ENCODE results near the gene SMYD3. TPM values are rescaled to one million over a fixed set of nuclear protein-coding genes. Genes with fewer than 3 reads are reported as not detected.

SMYD3 gene
- total and polyA plus RNA-seq, 2 donors (not counting 3 experiments of a cell fraction or from before 2014, with no cell fraction given): 16.0 to 32.1 TPM

- H3K9me1 ChIP-seq (replicated peaks; ENCODE audit: control insufficient read depth, extremely low read depth, insufficient read depth, low read length): no peaks in the 10 kb centered on the region
- FAIRE-seq (no peak), DNase-seq (ENCODE audit: low read depth, low spot score) (no peak)
- H3K9ac ChIP-seq (replicated peaks; ENCODE audit: extremely low read depth, insufficient read depth, low read length): no peak overlapping the region
- H3K27me3 ChIP-seq (ENCODE audit: control insufficient read depth in 2 of 2, insufficient read depth in 2 of 2, low read length in 2 of 2): no peaks in the 10 kb centered on the region
- BruUV-seq (replicated peaks): no TSS peak
- H3K4me1 ChIP-seq (ENCODE audit: control insufficient read depth, extremely low read depth, insufficient read depth, low read length): no peaks in the 10 kb centered on the region
- no peak overlapping the region for H2AFZ ChIP-seq (ENCODE audit: low read depth, low read length)
- TF ChIP-seq, protein P1, sequence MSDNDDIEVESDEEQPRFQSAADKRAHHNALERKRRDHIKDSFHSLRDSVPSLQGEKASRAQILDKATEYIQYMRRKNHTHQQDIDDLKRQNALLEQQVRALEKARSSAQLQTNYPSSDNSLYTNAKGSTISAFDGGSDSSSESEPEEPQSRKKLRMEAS (IDR thresholded peaks at IDR 0.05; ENCODE audit: insufficient read depth, insufficient read length): no peak
- TF ChIP-seq JUN (IDR thresholded peaks at IDR 0.05; ENCODE audit: borderline replicate concordance, insufficient read depth, insufficient read length, low read depth): no peak
- TF ChIP-seq EZH2 (IDR thresholded peaks at IDR 0.05; ENCODE audit: borderline replicate concordance, low read depth, low read length, severe bottlenecking): no peak
- no peak for TF ChIP-seq POLR2A (IDR thresholded peaks at IDR 0.05; ENCODE audit: low read depth, low read length)
- TF ChIP-seq, protein P2, sequence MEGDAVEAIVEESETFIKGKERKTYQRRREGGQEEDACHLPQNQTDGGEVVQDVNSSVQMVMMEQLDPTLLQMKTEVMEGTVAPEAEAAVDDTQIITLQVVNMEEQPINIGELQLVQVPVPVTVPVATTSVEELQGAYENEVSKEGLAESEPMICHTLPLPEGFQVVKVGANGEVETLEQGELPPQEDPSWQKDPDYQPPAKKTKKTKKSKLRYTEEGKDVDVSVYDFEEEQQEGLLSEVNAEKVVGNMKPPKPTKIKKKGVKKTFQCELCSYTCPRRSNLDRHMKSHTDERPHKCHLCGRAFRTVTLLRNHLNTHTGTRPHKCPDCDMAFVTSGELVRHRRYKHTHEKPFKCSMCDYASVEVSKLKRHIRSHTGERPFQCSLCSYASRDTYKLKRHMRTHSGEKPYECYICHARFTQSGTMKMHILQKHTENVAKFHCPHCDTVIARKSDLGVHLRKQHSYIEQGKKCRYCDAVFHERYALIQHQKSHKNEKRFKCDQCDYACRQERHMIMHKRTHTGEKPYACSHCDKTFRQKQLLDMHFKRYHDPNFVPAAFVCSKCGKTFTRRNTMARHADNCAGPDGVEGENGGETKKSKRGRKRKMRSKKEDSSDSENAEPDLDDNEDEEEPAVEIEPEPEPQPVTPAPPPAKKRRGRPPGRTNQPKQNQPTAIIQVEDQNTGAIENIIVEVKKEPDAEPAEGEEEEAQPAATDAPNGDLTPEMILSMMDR (IDR thresholded peaks at IDR 0.05; ENCODE audit: extremely low read depth in 1 of 2, insufficient read depth in 1 of 2, low read depth in 1 of 2, low read length in 2 of 2): no peak
- no peak for TF ChIP-seq MYC (IDR thresholded peaks at IDR 0.05; ENCODE audit: low read depth, low read length)
- H3K27ac ChIP-seq (ENCODE audit: insufficient read depth, low read depth, low read length): no peak overlapping the region
- no peaks in the 10 kb centered on the region for H3K36me3 ChIP-seq (ENCODE audit: control insufficient read depth in 2 of 2, extremely low read depth in 1 of 2, insufficient read depth in 2 of 2, low read length in 2 of 2)
- H4K20me1 ChIP-seq (replicated peaks; ENCODE audit: control insufficient read depth, extremely low read depth, insufficient read depth, low read length): no peaks in the 10 kb centered on the region
- no peak overlapping the region for H3K4me3 ChIP-seq (replicated peaks in 1 of 3; ENCODE audit: insufficient read depth in 1 of 3, low read depth in 1 of 3, low read length in 3 of 3)
- H3K4me2 ChIP-seq (ENCODE audit: insufficient read depth, low read length): no peak overlapping the region
- dilution Hi-C loops (cut with MboI; ENCODE audit: extremely low pct_ligation_motif_present, low sequenced_read_pairs) (no loop called here), intact Hi-C loops (cut with micrococcal nuclease) (no loop called here)
- H3K79me2 ChIP-seq (ENCODE audit: control insufficient read depth, insufficient read depth, low read length): no peaks in the 10 kb centered on the region
- POLR2A ChIA-PET: no interaction called here
- no peaks in the 10 kb centered on the region for H3K9me3 ChIP-seq (replicated peaks; ENCODE audit: control insufficient read depth, insufficient read depth, low read length)
- CTCF ChIA-PET: interaction anchor here (0.7 to 1.1 kb wide), 3 partner anchors 10 to 176 kb away, joined by 3 to 4 read pairs (median 3); no protein-coding TSS in a partner anchor
Observed at GRCh38 chr1:246271516-246271915, 235.6 kb downstream of the SMYD3 start.

DNA sequence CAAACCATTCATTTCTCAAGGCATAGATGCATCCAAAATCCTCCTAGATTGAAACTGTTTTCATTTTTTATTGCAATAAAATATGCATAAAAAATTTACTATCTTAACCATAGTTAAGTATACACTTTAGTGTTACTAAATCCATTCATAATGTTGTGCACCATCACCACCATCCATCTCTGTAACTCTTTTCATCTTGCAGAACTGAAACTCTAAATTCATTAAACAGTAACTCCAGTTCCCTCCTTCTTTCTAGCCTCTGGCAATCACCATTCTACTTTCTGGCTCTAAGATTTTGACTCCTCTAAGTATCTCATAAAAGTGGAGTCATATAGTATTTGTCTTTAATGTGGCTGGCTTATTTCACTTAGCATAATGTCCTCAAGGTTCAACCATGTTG is 236.8 kb downstream of the SMYD3 start:
- no TSS peak for BruUV-seq (replicated peaks)
- ChIA-PET POLR2A (no interaction called here), CTCF (no interaction called here)
- H3K4me3 ChIP-seq (replicated peaks in 1 of 3; ENCODE audit: insufficient read depth in 1 of 3, low read depth in 1 of 3, low read length in 3 of 3): no peak overlapping the region
- TF ChIP-seq POLR2AphosphoS5 (IDR thresholded peaks at IDR 0.05; ENCODE audit: insufficient read depth, low read depth, low read length) (no peak), MYC (IDR thresholded peaks at IDR 0.05; ENCODE audit: low read depth, low read length) (no peak), POLR2A (IDR thresholded peaks at IDR 0.05; ENCODE audit: low read depth, low read length) (no peak), JUN (IDR thresholded peaks at IDR 0.05; ENCODE audit: borderline replicate concordance, insufficient read depth, insufficient read length, low read depth) (no peak), FOS (IDR thresholded peaks at IDR 0.05; ENCODE audit: borderline replicate concordance, insufficient read depth, low read length) (no peak), GATA2 (IDR thresholded peaks at IDR 0.05; ENCODE audit: insufficient read depth, insufficient read length, low read depth, low read length) (no peak), EZH2 (IDR thresholded peaks at IDR 0.05; ENCODE audit: borderline replicate concordance, low read depth, low read length, severe bottlenecking) (no peak)
- TF ChIP-seq, protein P1 (IDR thresholded peaks at IDR 0.05; ENCODE audit: insufficient read depth, insufficient read length): no peak
- TF ChIP-seq, protein P2 (IDR thresholded peaks at IDR 0.05; ENCODE audit: extremely low read depth in 1 of 2, insufficient read depth in 1 of 2, low read depth in 1 of 2, low read length in 2 of 2): no peak
- no peak overlapping the region for H2AFZ ChIP-seq (ENCODE audit: low read depth, low read length)
- no peak overlapping the region for H3K4me2 ChIP-seq (ENCODE audit: insufficient read depth, low read length)
- no peaks in the 10 kb centered on the region for H3K4me1 ChIP-seq (ENCODE audit: control insufficient read depth, extremely low read depth, insufficient read depth, low read length)
- intact Hi-C loops (cut with micrococcal nuclease): no loop called here
- no peaks in the 10 kb centered on the region for H3K9me1 ChIP-seq (replicated peaks; ENCODE audit: control insufficient read depth, extremely low read depth, insufficient read depth, low read length)
- no peaks in the 10 kb centered on the region for H3K79me2 ChIP-seq (ENCODE audit: control insufficient read depth, insufficient read depth, low read length)
- H3K9ac ChIP-seq (replicated peaks; ENCODE audit: extremely low read depth, insufficient read depth, low read length): no peak overlapping the region
- no peak overlapping the region for H3K27ac ChIP-seq (ENCODE audit: insufficient read depth, low read depth, low read length)
- H4K20me1 ChIP-seq (replicated peaks; ENCODE audit: control insufficient read depth, extremely low read depth, insufficient read depth, low read length): no peaks in the 10 kb centered on the region
- no peaks in the 10 kb centered on the region for H3K27me3 ChIP-seq (ENCODE audit: control insufficient read depth in 2 of 2, insufficient read depth in 2 of 2, low read length in 2 of 2)
- no peak for FAIRE-seq
- dilution Hi-C loops (cut with MboI; ENCODE audit: extremely low pct_ligation_motif_present, low sequenced_read_pairs): no loop called here
- no peaks in the 10 kb centered on the region for H3K9me3 ChIP-seq (replicated peaks; ENCODE audit: control insufficient read depth, insufficient read depth, low read length)
- H3K36me3 ChIP-seq (ENCODE audit: control insufficient read depth in 2 of 2, extremely low read depth in 1 of 2, insufficient read depth in 2 of 2, low read length in 2 of 2): no peaks in the 10 kb centered on the region
- DNase-seq (ENCODE audit: low read depth, low spot score): no peak
